ENCODE measurements around the gene PAX2. TPM values are rescaled to one million over a fixed set of nuclear protein-coding genes. Genes with fewer than 3 reads are reported as not detected.

PAX2 gene
- total RNA-seq, 4 donors from 2014 or later, result not detected

- Histone ChIP-seq H3K36me3 (no peaks in the 10 kb centered on the region), H3K9me3 (no peaks in the 10 kb centered on the region), H3K4me3 (peak overlapping the region in 3 of 4 donors; percentile 20 to 24 (median 24)), H3K4me1 (peaks cover 6 to 19% (median 19%) of the 10 kb centered on the region in 4 donors), H3K27ac (replicated peaks in 1 of 4) (no peak overlapping the region), H3K27me3 (peaks cover 0 to 97% (median 33%) of the 10 kb centered on the region in 4 donors)
- intact Hi-C loops (cut with DNase I), result no loop called here
- no peak for TF ChIP-seq POLR2AphosphoS5 (IDR thresholded peaks at IDR 0.05)
- no peak for TF ChIP-seq POLR2A (IDR thresholded peaks at IDR 0.05; ENCODE audit: low read depth)
- TF ChIP-seq EP300 (IDR thresholded peaks at IDR 0.05), result no peak
- TF ChIP-seq CTCF (IDR thresholded peaks at IDR 0.05), result no peak
- no peak for DNase-seq (ENCODE audit: extremely low spot score)
- WGBS, result 5% methylated on average over 31 of the region's 33 CpGs
These were observed 20.8 kb upstream of the PAX2 start for GRCh38 chr10:100724531-100725027.

GRCh38 chr10:100725071-100725471, 20.3 kb upstream of the PAX2 start:
- Histone ChIP-seq H3K36me3 (no peaks in the 10 kb centered on the region), H3K9me3 (no peaks in the 10 kb centered on the region), H3K27me3 (peaks cover 0 to 97% (median 37%) of the 10 kb centered on the region in 4 donors), H3K4me3 (no peak overlapping the region), H3K27ac (replicated peaks in 1 of 4) (no peak overlapping the region), H3K4me1 (peaks cover 10 to 24% (median 24%) of the 10 kb centered on the region in 4 donors)
- DNase-seq (ENCODE audit: extremely low spot score), result no peak
- intact Hi-C loops (cut with DNase I), result no loop called here
- no peak for TF ChIP-seq EP300 (IDR thresholded peaks at IDR 0.05)
- no peak for TF ChIP-seq POLR2AphosphoS5 (IDR thresholded peaks at IDR 0.05)
- TF ChIP-seq POLR2A (IDR thresholded peaks at IDR 0.05; ENCODE audit: low read depth), result no peak
- TF ChIP-seq CTCF (IDR thresholded peaks at IDR 0.05), result no peak
- WGBS, result 66% methylated on average over 5 of the region's 5 CpGs

GRCh38 chr10:100725869-100726426, 19.4 kb upstream of the PAX2 start:
- intact Hi-C loops (cut with DNase I), result no loop called here
- H3K9me3 ChIP-seq, result no peaks in the 10 kb centered on the region
- peaks cover 0 to 99% (median 46%) of the 10 kb centered on the region in 4 donors for H3K27me3 ChIP-seq
- peaks cover 19 to 33% (median 33%) of the 10 kb centered on the region in 4 donors for H3K4me1 ChIP-seq
- no peak overlapping the region for H3K27ac ChIP-seq (replicated peaks in 1 of 4)
- 89% methylated on average over 2 of the region's 2 CpGs for WGBS
- no peak for TF ChIP-seq POLR2A (IDR thresholded peaks at IDR 0.05; ENCODE audit: low read depth)
- TF ChIP-seq CTCF (IDR thresholded peaks at IDR 0.05), result no peak
- DNase-seq (ENCODE audit: extremely low spot score), result no peak
- no peaks in the 10 kb centered on the region for H3K36me3 ChIP-seq
- no peak overlapping the region for H3K4me3 ChIP-seq

GRCh38 chr10:100727808-100728207, 17.6 kb upstream of the PAX2 start:
- TF ChIP-seq POLR2AphosphoS5 (IDR thresholded peaks at IDR 0.05), result no peak
- no peak for TF ChIP-seq EP300 (IDR thresholded peaks at IDR 0.05)
- no peak for TF ChIP-seq CTCF (IDR thresholded peaks at IDR 0.05)
- TF ChIP-seq POLR2A (IDR thresholded peaks at IDR 0.05; ENCODE audit: low read depth), result no peak
- Histone ChIP-seq H3K36me3 (no peaks in the 10 kb centered on the region), H3K4me3 (no peak overlapping the region), H3K27me3 (peaks cover 0 to 100% (median 58%) of the 10 kb centered on the region in 4 donors), H3K4me1 (peaks cover 22 to 40% (median 39%) of the 10 kb centered on the region in 4 donors), H3K9me3 (no peaks in the 10 kb centered on the region), H3K27ac (replicated peaks in 1 of 4) (no peak overlapping the region)
- intact Hi-C loops (cut with DNase I), result no loop called here
- no peak for DNase-seq (ENCODE audit: extremely low spot score)
